ENCODE data around the gene SALL2.
"Not testable (repeated sequence)": the region's sequence is repeated elsewhere in the genome, so short reads cannot be mapped to it uniquely, and the experiment has no call there.

SALL2 gene

DNA sequence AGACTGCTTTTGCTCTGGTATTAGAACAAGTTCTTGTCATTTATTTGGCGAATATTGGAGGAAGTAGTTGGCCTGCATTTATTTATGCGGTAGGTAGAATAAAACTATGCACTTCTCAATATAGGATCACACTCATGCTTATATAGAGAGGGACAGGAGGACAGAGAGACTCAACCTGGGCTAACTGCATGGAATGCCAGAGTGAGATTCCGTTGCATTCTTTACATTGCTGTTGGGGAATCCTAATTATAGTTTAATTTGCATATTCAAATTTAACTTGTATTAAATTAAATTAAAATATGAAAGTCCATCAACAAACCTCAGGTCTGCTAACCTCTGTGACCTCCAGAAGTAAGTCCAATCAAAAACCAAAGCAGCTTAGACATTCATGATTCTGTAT, 27.1 kb upstream of the SALL2 start:
- no CpG with 5 or more reads among the region's 3 CpGs for WGBS (ENCODE audit: insufficient coverage)
- Histone ChIP-seq H3K36me3 (ENCODE audit: control insufficient read depth in 4 of 4, insufficient read depth in 4 of 4, low read length in 3 of 4) (no peaks in the 10 kb centered on the region), H3K9me3 (ENCODE audit: control extremely low read depth in 1 of 5, control insufficient read depth in 4 of 5, insufficient read depth in 2 of 5, low read depth in 1 of 5, low read length in 4 of 5) (no peaks in the 10 kb centered on the region), H3K27ac (ENCODE audit: insufficient read depth in 1 of 2, low read depth in 1 of 2, low read length in 2 of 2, poor library complexity in 1 of 2, severe bottlenecking in 2 of 2) (no peak overlapping the region), H3K4me1 (ENCODE audit: control extremely low read depth in 1 of 4, control insufficient read depth in 4 of 4, insufficient read depth in 4 of 4, low read length in 3 of 4) (peaks cover 0 to 6% (median 2%) of the 10 kb centered on the region in 4 experiments), H3K27me3 (replicated peaks in 2 of 5; ENCODE audit: control insufficient read depth in 4 of 5, insufficient read depth in 5 of 5, low read length in 4 of 5) (peaks cover 0 to 2% (median 0%) of the 10 kb centered on the region in 5 experiments), H3K4me3 (ENCODE audit: control insufficient read depth in 1 of 7, extremely low read depth in 1 of 7, insufficient read depth in 4 of 7, low read depth in 2 of 7, low read length in 6 of 7) (no peak overlapping the region)
- no peak for DNase-seq
- ChIA-PET CTCF (interaction anchor here (10.2 kb wide), 1 partner anchor 55 kb away, joined by 130 read pairs; no protein-coding TSS in a partner anchor), POLR2A (no interaction called here)

- H3K36me3 ChIP-seq (ENCODE audit: control insufficient read depth in 4 of 4, insufficient read depth in 4 of 4, low read length in 3 of 4); POLR2A ChIA-PET; H3K9me3 ChIP-seq (ENCODE audit: control extremely low read depth in 1 of 5, control insufficient read depth in 4 of 5, insufficient read depth in 2 of 5, low read depth in 1 of 5, low read length in 4 of 5); H3K27me3 ChIP-seq (replicated peaks in 2 of 5; ENCODE audit: control insufficient read depth in 4 of 5, insufficient read depth in 5 of 5, low read length in 4 of 5); H3K27ac ChIP-seq (ENCODE audit: insufficient read depth in 1 of 2, low read depth in 1 of 2, low read length in 2 of 2, poor library complexity in 1 of 2, severe bottlenecking in 2 of 2); H3K4me3 ChIP-seq (ENCODE audit: control insufficient read depth in 1 of 7, extremely low read depth in 1 of 7, insufficient read depth in 4 of 7, low read depth in 2 of 7, low read length in 6 of 7); CTCF ChIA-PET; DNase-seq; H3K4me1 ChIP-seq (ENCODE audit: control extremely low read depth in 1 of 4, control insufficient read depth in 4 of 4, insufficient read depth in 4 of 4, low read length in 3 of 4): not testable (repeated sequence)
- 96% methylated on average over 4 of the region's 7 CpGs for WGBS (ENCODE audit: insufficient coverage)
Observed at GRCh38 chr14:21544588-21544987, 18.4 kb upstream of the SALL2 start.

DNA sequence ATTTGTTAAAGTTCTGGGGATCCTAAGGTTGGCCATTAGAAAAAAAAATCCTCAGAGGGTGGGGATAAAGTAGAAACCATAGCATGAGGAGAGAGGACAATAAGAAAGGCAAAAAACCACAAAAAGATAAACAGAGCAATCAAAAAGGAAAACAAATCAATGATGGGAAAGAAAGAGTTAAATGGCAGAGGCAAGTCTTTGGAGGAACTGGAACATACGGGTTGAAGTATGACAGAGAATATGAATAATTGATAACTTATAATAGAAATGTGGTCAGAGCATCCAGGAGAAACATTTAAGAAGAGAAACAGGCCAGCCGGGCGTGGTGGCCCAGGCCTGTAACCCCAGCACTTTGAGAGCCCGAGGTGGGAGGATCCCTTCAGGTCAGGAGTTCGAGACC, 17.8 kb upstream of the SALL2 start:
- H3K36me3 ChIP-seq (ENCODE audit: control insufficient read depth in 4 of 4, insufficient read depth in 4 of 4, low read length in 3 of 4): no peaks in the 10 kb centered on the region
- ChIA-PET CTCF (no interaction called here), POLR2A (no interaction called here)
- peaks cover 0 to 5% (median 2%) of the 10 kb centered on the region in 5 experiments for H3K27me3 ChIP-seq (replicated peaks in 2 of 5; ENCODE audit: control insufficient read depth in 4 of 5, insufficient read depth in 5 of 5, low read length in 4 of 5)
- H3K4me3 ChIP-seq (ENCODE audit: control insufficient read depth in 1 of 7, extremely low read depth in 1 of 7, insufficient read depth in 4 of 7, low read depth in 2 of 7, low read length in 6 of 7): no peak overlapping the region
- 59% methylated on average over 3 of the region's 5 CpGs for WGBS (ENCODE audit: insufficient coverage)
- DNase-seq: no peak
- no peaks in the 10 kb centered on the region for H3K9me3 ChIP-seq (ENCODE audit: control extremely low read depth in 1 of 5, control insufficient read depth in 4 of 5, insufficient read depth in 2 of 5, low read depth in 1 of 5, low read length in 4 of 5)
- no peak overlapping the region for H3K27ac ChIP-seq (ENCODE audit: insufficient read depth in 1 of 2, low read depth in 1 of 2, low read length in 2 of 2, poor library complexity in 1 of 2, severe bottlenecking in 2 of 2)
- H3K4me1 ChIP-seq (ENCODE audit: control extremely low read depth in 1 of 4, control insufficient read depth in 4 of 4, insufficient read depth in 4 of 4, low read length in 3 of 4): no peaks in the 10 kb centered on the region

DNA sequence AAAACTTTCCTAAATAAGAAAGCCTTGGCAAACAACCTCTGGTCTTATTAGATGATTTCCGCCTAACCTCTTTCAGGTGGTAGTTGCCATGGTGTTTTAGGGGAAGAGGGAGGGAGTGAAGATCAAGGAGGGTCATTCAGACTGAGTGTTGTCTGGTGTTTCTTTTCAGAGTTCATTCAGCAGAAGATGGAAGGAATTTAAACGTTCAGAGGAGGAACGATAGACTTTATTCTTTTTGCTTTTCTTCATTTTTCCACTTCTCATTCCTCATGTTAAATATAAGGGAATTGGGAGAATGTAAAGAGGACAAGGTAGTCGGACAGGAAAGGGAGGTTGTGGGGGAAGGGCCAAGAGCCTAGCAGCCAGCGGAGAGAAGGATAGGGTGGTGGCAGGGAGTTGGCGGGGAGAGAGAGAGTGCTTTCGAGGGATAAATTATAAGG, 17.4 kb upstream of the SALL2 start:
- Histone ChIP-seq H3K27me3 (replicated peaks in 2 of 5; ENCODE audit: control insufficient read depth in 4 of 5, insufficient read depth in 5 of 5, low read length in 4 of 5) (peaks cover 0 to 9% (median 2%) of the 10 kb centered on the region in 5 experiments), H3K27ac (ENCODE audit: insufficient read depth in 1 of 2, low read depth in 1 of 2, low read length in 2 of 2, poor library complexity in 1 of 2, severe bottlenecking in 2 of 2) (no peak overlapping the region), H3K9me3 (ENCODE audit: control extremely low read depth in 1 of 5, control insufficient read depth in 4 of 5, insufficient read depth in 2 of 5, low read depth in 1 of 5, low read length in 4 of 5) (no peaks in the 10 kb centered on the region), H3K4me1 (ENCODE audit: control extremely low read depth in 1 of 4, control insufficient read depth in 4 of 4, insufficient read depth in 4 of 4, low read length in 3 of 4) (no peaks in the 10 kb centered on the region), H3K36me3 (ENCODE audit: control insufficient read depth in 4 of 4, insufficient read depth in 4 of 4, low read length in 3 of 4) (no peaks in the 10 kb centered on the region), H3K4me3 (ENCODE audit: control insufficient read depth in 1 of 7, extremely low read depth in 1 of 7, insufficient read depth in 4 of 7, low read depth in 2 of 7, low read length in 6 of 7) (no peak overlapping the region)
- POLR2A ChIA-PET: no interaction called here
- 100% methylated on average over 3 of the region's 7 CpGs for WGBS (ENCODE audit: insufficient coverage)
- no peak for DNase-seq
- CTCF ChIA-PET: no interaction called here

DNA sequence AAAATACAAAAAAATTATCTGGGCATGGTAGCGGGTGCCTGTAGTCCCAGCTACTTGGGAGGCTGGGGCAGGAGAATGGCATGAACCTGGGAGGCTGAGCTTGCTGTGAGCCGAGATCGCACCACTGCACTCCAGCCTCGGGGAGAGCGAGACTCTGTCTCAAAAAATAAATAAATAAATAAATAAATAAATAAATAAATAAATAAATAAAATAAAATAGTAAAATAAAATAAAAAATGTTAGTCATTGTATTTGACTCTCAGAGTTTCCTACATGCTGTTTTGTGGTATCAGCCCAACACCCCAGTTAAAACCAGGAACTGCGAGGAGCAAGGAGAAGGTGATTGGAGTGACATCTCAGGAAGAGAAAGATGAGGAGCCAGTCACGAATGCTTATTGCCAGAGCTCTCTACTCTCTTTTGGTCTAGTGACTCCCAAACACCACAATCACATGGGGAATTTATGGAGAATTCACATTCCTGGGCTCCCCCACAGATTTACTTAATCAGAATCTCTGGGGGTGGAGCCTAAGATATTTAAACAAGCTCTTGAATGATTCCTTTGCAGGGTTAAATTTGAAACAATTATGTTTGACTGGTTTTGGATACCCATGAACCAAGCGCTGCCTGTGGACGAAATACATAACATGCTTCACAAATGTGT, 15.4 kb upstream of the SALL2 start:
- WGBS (ENCODE audit: insufficient coverage): 75% methylated on average over 2 of the region's 9 CpGs
- DNase-seq: no peak
- POLR2A ChIA-PET: no interaction called here
- CTCF ChIA-PET: interaction anchor here (1.4 kb wide), 1 partner anchor 14 kb away, joined by 4 read pairs; no protein-coding TSS in a partner anchor
- no peaks in the 10 kb centered on the region for H3K36me3 ChIP-seq (ENCODE audit: control insufficient read depth in 4 of 4, insufficient read depth in 4 of 4, low read length in 3 of 4)
- H3K27ac ChIP-seq (ENCODE audit: insufficient read depth in 1 of 2, low read depth in 1 of 2, low read length in 2 of 2, poor library complexity in 1 of 2, severe bottlenecking in 2 of 2): no peak overlapping the region
- no peak overlapping the region for H3K4me3 ChIP-seq (ENCODE audit: control insufficient read depth in 1 of 7, extremely low read depth in 1 of 7, insufficient read depth in 4 of 7, low read depth in 2 of 7, low read length in 6 of 7)
- no peaks in the 10 kb centered on the region for H3K9me3 ChIP-seq (ENCODE audit: control extremely low read depth in 1 of 5, control insufficient read depth in 4 of 5, insufficient read depth in 2 of 5, low read depth in 1 of 5, low read length in 4 of 5)
- peaks cover 0 to 6% (median 3%) of the 10 kb centered on the region in 4 experiments for H3K4me1 ChIP-seq (ENCODE audit: control extremely low read depth in 1 of 4, control insufficient read depth in 4 of 4, insufficient read depth in 4 of 4, low read length in 3 of 4)
- peaks cover 2 to 27% (median 9%) of the 10 kb centered on the region in 5 experiments for H3K27me3 ChIP-seq (replicated peaks in 2 of 5; ENCODE audit: control insufficient read depth in 4 of 5, insufficient read depth in 5 of 5, low read length in 4 of 5)

- 73% methylated on average over 2 of the region's 3 CpGs for WGBS (ENCODE audit: insufficient coverage)
- Histone ChIP-seq H3K27ac (ENCODE audit: insufficient read depth in 1 of 2, low read depth in 1 of 2, low read length in 2 of 2, poor library complexity in 1 of 2, severe bottlenecking in 2 of 2) (no peak overlapping the region), H3K4me3 (ENCODE audit: control insufficient read depth in 1 of 7, extremely low read depth in 1 of 7, insufficient read depth in 4 of 7, low read depth in 2 of 7, low read length in 6 of 7) (no peak overlapping the region), H3K4me1 (ENCODE audit: control extremely low read depth in 1 of 4, control insufficient read depth in 4 of 4, insufficient read depth in 4 of 4, low read length in 3 of 4) (peaks cover 2 to 11% (median 7%) of the 10 kb centered on the region in 4 experiments), H3K27me3 (replicated peaks in 2 of 5; ENCODE audit: control insufficient read depth in 4 of 5, insufficient read depth in 5 of 5, low read length in 4 of 5) (peaks cover 10 to 49% (median 18%) of the 10 kb centered on the region in 5 experiments), H3K36me3 (ENCODE audit: control insufficient read depth in 4 of 4, insufficient read depth in 4 of 4, low read length in 3 of 4) (no peaks in the 10 kb centered on the region), H3K9me3 (ENCODE audit: control extremely low read depth in 1 of 5, control insufficient read depth in 4 of 5, insufficient read depth in 2 of 5, low read depth in 1 of 5, low read length in 4 of 5) (peaks cover 0 to 6% (median 2%) of the 10 kb centered on the region in 5 experiments)
- no peak for DNase-seq
- POLR2A ChIA-PET: no interaction called here
- CTCF ChIA-PET: interaction anchor here (1.2 kb wide), 1 partner anchor 11 kb away, joined by 4 read pairs; no protein-coding TSS in a partner anchor
Observed at GRCh38 chr14:21539189-21539940, 13.2 kb upstream of the SALL2 start.

DNA sequence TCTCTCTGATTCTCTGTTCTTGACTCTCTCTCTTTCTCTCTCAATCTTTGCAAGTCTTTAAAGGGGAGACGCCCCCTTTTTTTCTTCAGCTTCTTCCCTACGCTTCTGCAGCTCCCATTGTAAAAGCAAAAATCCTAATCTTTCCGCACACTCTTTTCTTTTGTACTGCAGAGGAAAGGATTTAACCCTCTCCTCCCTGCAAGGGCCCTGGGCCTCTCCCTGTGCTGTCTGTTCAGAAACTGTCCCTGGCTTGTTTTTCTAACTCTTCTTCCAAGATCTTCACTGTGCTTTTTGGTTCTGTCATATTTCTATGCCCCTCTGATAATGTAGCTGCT, 10.9 kb upstream of the SALL2 start:
- Histone ChIP-seq H3K27me3 (replicated peaks in 2 of 5; ENCODE audit: control insufficient read depth in 4 of 5, insufficient read depth in 5 of 5, low read length in 4 of 5) (peaks cover 10 to 52% (median 18%) of the 10 kb centered on the region in 5 experiments), H3K9me3 (ENCODE audit: control extremely low read depth in 1 of 5, control insufficient read depth in 4 of 5, insufficient read depth in 2 of 5, low read depth in 1 of 5, low read length in 4 of 5) (peaks cover 0 to 6% (median 2%) of the 10 kb centered on the region in 5 experiments), H3K36me3 (ENCODE audit: control insufficient read depth in 4 of 4, insufficient read depth in 4 of 4, low read length in 3 of 4) (no peaks in the 10 kb centered on the region), H3K4me1 (ENCODE audit: control extremely low read depth in 1 of 4, control insufficient read depth in 4 of 4, insufficient read depth in 4 of 4, low read length in 3 of 4) (peaks cover 2 to 11% (median 7%) of the 10 kb centered on the region in 4 experiments), H3K4me3 (ENCODE audit: control insufficient read depth in 1 of 7, extremely low read depth in 1 of 7, insufficient read depth in 4 of 7, low read depth in 2 of 7, low read length in 6 of 7) (peak overlapping the region in 1 of 7 experiments; percentile 55), H3K27ac (ENCODE audit: insufficient read depth in 1 of 2, low read depth in 1 of 2, low read length in 2 of 2, poor library complexity in 1 of 2, severe bottlenecking in 2 of 2) (no peak overlapping the region)
- POLR2A ChIA-PET: no interaction called here
- WGBS (ENCODE audit: insufficient coverage): 19% methylated on average over 3 of the region's 3 CpGs
- DNase-seq: peak in 2 of 3 donors; percentile 13 to 25
- CTCF ChIA-PET: interaction anchor here (0.7 to 1.0 kb wide), 3 partner anchors 8 to 39 kb away, joined by 3 read pairs; no protein-coding TSS in a partner anchor
